Measurements from ENCODE around the gene PDZK1IP1. TPM values are rescaled to one million over a fixed set of nuclear protein-coding genes. Genes with fewer than 3 reads are reported as not detected.

The PDZK1IP1 gene
- total RNA-seq, 3 donors from 2014 or later (not counting 1 experiment from before 2014, with no cell fraction given) = 0.54 TPM; not detected in 2

- H3K4me3 ChIP-seq (ENCODE audit: low read length) = no peak overlapping the region
- DNase-seq (peak in 1 of 2 donors; percentile 4), ATAC-seq (no peak)
- H3K27me3 Mint-ChIP-seq (ENCODE audit: low read depth in 2 of 2) = peaks cover 26 to 29% of the 10 kb centered on the region in 2 donors
- H3K36me3 Mint-ChIP-seq = no peaks in the 10 kb centered on the region
- H3K4me1 ChIP-seq (ENCODE audit: control insufficient read depth, insufficient read depth, low read length) = peaks cover 9% of the 10 kb centered on the region
- H3K9me3 ChIP-seq (ENCODE audit: control insufficient read depth, insufficient read depth, low read length) = no peaks in the 10 kb centered on the region
- no peak overlapping the region for H3K27ac ChIP-seq (ENCODE audit: low read length)
- 93% methylated on average over 7 of the region's 7 CpGs for WGBS (ENCODE audit: insufficient coverage)
- intact Hi-C loops (cut with micrococcal nuclease) = no loop called here
- no peaks in the 10 kb centered on the region for H3K36me3 ChIP-seq (ENCODE audit: control insufficient read depth, insufficient read depth, low read length)
- no peak for TF ChIP-seq CTCF (IDR thresholded peaks at IDR 0.05)
- no peak overlapping the region for H3K4me3 Mint-ChIP-seq
- no peaks in the 10 kb centered on the region for H3K9me3 Mint-ChIP-seq
- peaks cover 5% of the 10 kb centered on the region for H3K27me3 ChIP-seq (ENCODE audit: control insufficient read depth, insufficient read depth, low read length)
- peaks cover 12 to 13% of the 10 kb centered on the region in 2 donors for H3K4me1 Mint-ChIP-seq
- no peak overlapping the region for H3K27ac Mint-ChIP-seq
These were observed 7.7 kb downstream of the PDZK1IP1 start for GRCh38 chr1:47181955-47182675.

- peaks cover 9% of the 10 kb centered on the region for H3K4me1 ChIP-seq (ENCODE audit: control insufficient read depth, insufficient read depth, low read length)
- no peak overlapping the region for H3K27ac ChIP-seq (ENCODE audit: low read length)
- H3K27me3 Mint-ChIP-seq (ENCODE audit: low read depth in 2 of 2) = peaks cover 26 to 30% of the 10 kb centered on the region in 2 donors
- TF ChIP-seq CTCF (IDR thresholded peaks at IDR 0.05) = no peak
- H3K27ac Mint-ChIP-seq = no peak overlapping the region
- H3K9me3 Mint-ChIP-seq = no peaks in the 10 kb centered on the region
- peaks cover 12 to 13% of the 10 kb centered on the region in 2 donors for H3K4me1 Mint-ChIP-seq
- WGBS (ENCODE audit: insufficient coverage) = 48% methylated on average over 14 of the region's 18 CpGs
- no peaks in the 10 kb centered on the region for H3K36me3 Mint-ChIP-seq
- H3K4me3 Mint-ChIP-seq = no peak overlapping the region
- peaks cover 5% of the 10 kb centered on the region for H3K27me3 ChIP-seq (ENCODE audit: control insufficient read depth, insufficient read depth, low read length)
- no peaks in the 10 kb centered on the region for H3K36me3 ChIP-seq (ENCODE audit: control insufficient read depth, insufficient read depth, low read length)
- H3K9me3 ChIP-seq (ENCODE audit: control insufficient read depth, insufficient read depth, low read length) = no peaks in the 10 kb centered on the region
- H3K4me3 ChIP-seq (ENCODE audit: low read length) = no peak overlapping the region
- intact Hi-C loops (cut with micrococcal nuclease) = no loop called here
- ATAC-seq (no peak), DNase-seq (peak in 1 of 2 donors; percentile 5)
These were observed 8.5 kb downstream of the PDZK1IP1 start for GRCh38 chr1:47181095-47181954.

- no peak for DNase-seq
- H3K4me3 ChIP-seq (ENCODE audit: low read length) = no peak overlapping the region
- peaks cover 13 to 15% of the 10 kb centered on the region in 2 donors for H3K4me1 Mint-ChIP-seq
- no peak for ATAC-seq
- WGBS (ENCODE audit: insufficient coverage) = 48% methylated on average over 3 of the region's 3 CpGs
- no peaks in the 10 kb centered on the region for H3K36me3 Mint-ChIP-seq
- H3K27me3 ChIP-seq (ENCODE audit: control insufficient read depth, insufficient read depth, low read length) = peaks cover 5% of the 10 kb centered on the region
- no peak overlapping the region for H3K27ac Mint-ChIP-seq
- H3K4me1 ChIP-seq (ENCODE audit: control insufficient read depth, insufficient read depth, low read length) = peaks cover 9% of the 10 kb centered on the region
- no peak overlapping the region for H3K4me3 Mint-ChIP-seq
- H3K9me3 Mint-ChIP-seq = no peaks in the 10 kb centered on the region
- H3K27ac ChIP-seq (ENCODE audit: low read length) = no peak overlapping the region
- H3K9me3 ChIP-seq (ENCODE audit: control insufficient read depth, insufficient read depth, low read length) = no peaks in the 10 kb centered on the region
- intact Hi-C loops (cut with micrococcal nuclease) = no loop called here
- peaks cover 26 to 37% of the 10 kb centered on the region in 2 donors for H3K27me3 Mint-ChIP-seq (ENCODE audit: low read depth in 2 of 2)
- TF ChIP-seq CTCF (IDR thresholded peaks at IDR 0.05) = no peak
- H3K36me3 ChIP-seq (ENCODE audit: control insufficient read depth, insufficient read depth, low read length) = no peaks in the 10 kb centered on the region
These were observed 9.2 kb downstream of the PDZK1IP1 start for GRCh38 chr1:47180603-47181094.
